ENCODE results near the gene ZFP62. TPM values are rescaled to one million over a fixed set of nuclear protein-coding genes. Genes with fewer than 3 reads are reported as not detected.
"Not testable (repeated sequence)": the region's sequence is repeated elsewhere in the genome, so short reads cannot be mapped to it uniquely, and the experiment has no call there.

The ZFP62 gene
- total RNA-seq, 1 donor from 2014 or later = 65.4 TPM

- Mint-ChIP-seq H3K36me3 (no peaks in the 10 kb centered on the region), H3K9me3 (peaks cover 2% of the 10 kb centered on the region), H3K27ac (no peak overlapping the region), H3K4me1 (no peaks in the 10 kb centered on the region), H3K4me3 (no peak overlapping the region), H3K27me3 (ENCODE audit: insufficient read depth, low read depth) (no peaks in the 10 kb centered on the region)
- H3K4me2 ChIP-seq = no peak overlapping the region
- no peaks in the 10 kb centered on the region for H4K20me1 ChIP-seq (ENCODE audit: low read depth)
- H3K4me1 ChIP-seq = no peaks in the 10 kb centered on the region
- no peaks in the 10 kb centered on the region for H3K36me3 ChIP-seq
- no peaks in the 10 kb centered on the region for H3F3A ChIP-seq (ENCODE audit: low read depth)
- H2AFZ ChIP-seq (replicated peaks) = no peak overlapping the region
- no peak overlapping the region for H3K9ac ChIP-seq
- H3K27me3 ChIP-seq = no peaks in the 10 kb centered on the region
- no peak overlapping the region for H3K4me3 ChIP-seq
- no peak overlapping the region for H3K27ac ChIP-seq
- no peaks in the 10 kb centered on the region for H3K79me2 ChIP-seq (ENCODE audit: low read depth)
- H3K9me3 ChIP-seq (ENCODE audit: low read depth) = no peaks in the 10 kb centered on the region
- TF ChIP-seq EZH2phosphoT487 (IDR thresholded peaks at IDR 0.05) (no peak), CTCF (IDR thresholded peaks at IDR 0.05) (no peak), EZH2 (IDR thresholded peaks at IDR 0.05) (no peak)
- DNase-seq (ENCODE audit: low spot score) = no peak
These were observed 40.4 kb upstream of the ZFP62 start for GRCh38 chr5:180901319-180902009.

- Histone ChIP-seq H2AFZ (replicated peaks) (no peak overlapping the region), H3F3A (ENCODE audit: low read depth) (no peaks in the 10 kb centered on the region), H3K36me3 (no peaks in the 10 kb centered on the region), H3K79me2 (ENCODE audit: low read depth) (no peaks in the 10 kb centered on the region), H3K4me2 (no peak overlapping the region), H3K4me3 (no peak overlapping the region), H4K20me1 (ENCODE audit: low read depth) (no peaks in the 10 kb centered on the region), H3K9me3 (ENCODE audit: low read depth) (no peaks in the 10 kb centered on the region), H3K27me3 (no peaks in the 10 kb centered on the region), H3K9ac (no peak overlapping the region), H3K4me1 (no peaks in the 10 kb centered on the region), H3K27ac (no peak overlapping the region)
- TF ChIP-seq CTCF (IDR thresholded peaks at IDR 0.05) (no peak), EZH2 (IDR thresholded peaks at IDR 0.05) (no peak), EZH2phosphoT487 (IDR thresholded peaks at IDR 0.05) (no peak)
- Mint-ChIP-seq H3K4me3 (no peak overlapping the region), H3K27ac (no peak overlapping the region), H3K4me1 (no peaks in the 10 kb centered on the region), H3K36me3 (no peaks in the 10 kb centered on the region), H3K9me3 (peaks cover 4% of the 10 kb centered on the region), H3K27me3 (ENCODE audit: insufficient read depth, low read depth) (no peaks in the 10 kb centered on the region)
- DNase-seq (ENCODE audit: low spot score) = no peak
These were observed 39.1 kb upstream of the ZFP62 start for GRCh38 chr5:180900178-180900577.

- H3K27me3 Mint-ChIP-seq (ENCODE audit: insufficient read depth, low read depth) = no peaks in the 10 kb centered on the region
These were observed 37.7 kb upstream of the ZFP62 start, which contains the start of gene BTNL8 for GRCh38 chr5:180898621-180899246. Gene BTNL8, plus strand, starts transcription at chr5:180899159. Its CDS starts 152 bp downstream, at chr5:180899311.

GRCh38 chr5:180895330-180895729 lies 34.3 kb upstream of the ZFP62 start:
- not testable (repeated sequence) for H3K36me3 Mint-ChIP-seq; H3K9ac ChIP-seq; H4K20me1 ChIP-seq (ENCODE audit: low read depth); H3K4me1 ChIP-seq; H3K4me2 ChIP-seq; H3K4me3 ChIP-seq; H3K79me2 ChIP-seq (ENCODE audit: low read depth); H3K27ac ChIP-seq; H3K27ac Mint-ChIP-seq; H3F3A ChIP-seq (ENCODE audit: low read depth); DNase-seq (ENCODE audit: low spot score); H3K9me3 ChIP-seq (ENCODE audit: low read depth); H3K27me3 ChIP-seq; H3K4me3 Mint-ChIP-seq; H3K27me3 Mint-ChIP-seq (ENCODE audit: insufficient read depth, low read depth); H3K4me1 Mint-ChIP-seq; H2AFZ ChIP-seq (replicated peaks); H3K36me3 ChIP-seq
- peaks cover 18% of the 10 kb centered on the region for H3K9me3 Mint-ChIP-seq

More at GRCh38 chr5:180898621-180899246, 37.7 kb upstream of the ZFP62 start, which contains the start of gene BTNL8:
- no peak within 1 kb of the TSS for H3K27ac Mint-ChIP-seq
- H3K4me3 Mint-ChIP-seq = no peak within 1 kb of the TSS
- Histone ChIP-seq H3K27me3 (no peaks in the 10 kb centered on the region), H3K36me3 (no peaks in the 10 kb centered on the region), H4K20me1 (ENCODE audit: low read depth) (no peaks in the 10 kb centered on the region), H3K79me2 (ENCODE audit: low read depth) (no peaks in the 10 kb centered on the region), H3K4me1 (no peaks in the 10 kb centered on the region), H3K4me3 (no peak within 1 kb of the TSS), H3F3A (ENCODE audit: low read depth) (no peaks in the 10 kb centered on the region), H2AFZ (replicated peaks) (no peak within 1 kb of the TSS), H3K9ac (no peak within 1 kb of the TSS), H3K27ac (no peak within 1 kb of the TSS), H3K4me2 (no peak within 1 kb of the TSS), H3K9me3 (ENCODE audit: low read depth) (no peaks in the 10 kb centered on the region)
- DNase-seq (ENCODE audit: low spot score) = no peak
- TF ChIP-seq EZH2 (IDR thresholded peaks at IDR 0.05) = no peak
- TF ChIP-seq CTCF (IDR thresholded peaks at IDR 0.05) = no peak
- TF ChIP-seq EZH2phosphoT487 (IDR thresholded peaks at IDR 0.05) = no peak
- H3K4me1 Mint-ChIP-seq = no peaks in the 10 kb centered on the region
- peaks cover 16% of the 10 kb centered on the region for H3K9me3 Mint-ChIP-seq
- no peaks in the 10 kb centered on the region for H3K36me3 Mint-ChIP-seq
